GM19468 (cell line): ENCODE data around the gene PLEKHM1.

Experiments used
- ATAC-seq: cut with Tn5 transposase; IDR thresholded peaks from one replicate; pipeline ENCODE4 v1.9.1; 2021; ENCODE audit warnings: mild to moderate bottlenecking, moderate library complexity, moderate number of reproducible peaks; ENCODE audit not compliant: unreplicated experiment; ENCODE audit errors: extremely low read depth

PLEKHM1 gene

DNA sequence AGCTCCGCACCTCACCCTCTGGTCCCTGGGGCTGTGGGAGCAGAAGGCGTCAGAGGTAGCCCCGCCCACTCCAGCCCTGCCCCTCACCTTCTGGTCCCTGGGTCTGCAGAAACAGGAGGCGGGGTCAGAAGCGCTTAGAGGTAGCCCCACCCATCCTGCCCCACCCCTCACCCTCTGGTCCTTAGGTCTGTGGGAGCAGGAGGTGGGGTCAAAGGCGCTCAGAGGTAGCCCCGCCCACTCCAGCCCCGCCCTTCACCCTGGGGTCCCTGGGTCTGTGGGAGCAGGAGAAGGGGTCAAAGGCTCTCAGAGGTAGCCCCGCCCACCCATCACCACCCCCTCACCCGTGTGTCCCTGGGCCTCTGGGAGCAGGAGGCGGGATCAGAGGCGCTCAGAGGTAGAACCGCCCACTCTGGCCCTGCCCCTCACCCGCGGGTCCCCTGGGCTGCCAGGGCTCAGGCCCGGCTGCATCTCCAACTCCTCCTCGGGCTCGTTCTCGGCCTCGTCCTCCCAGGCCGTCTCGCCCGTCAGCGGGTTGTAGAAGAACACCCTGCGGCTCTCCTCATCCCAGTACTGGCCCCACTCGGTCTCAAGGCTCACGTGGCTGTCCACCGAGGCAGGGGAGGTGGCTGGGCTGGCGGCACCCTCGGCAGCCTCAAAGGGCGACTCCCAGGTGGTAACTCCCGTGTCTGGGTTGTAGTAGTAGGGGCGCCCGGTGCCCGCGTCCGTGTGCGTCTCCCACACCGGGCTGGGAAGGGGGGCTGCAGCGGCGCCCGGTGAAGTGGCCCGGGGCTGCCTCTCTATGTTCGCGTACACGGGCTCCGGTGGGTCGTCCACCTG, 85.1 kb downstream of the PLEKHM1 start:
- ATAC-seq, result no peak

DNA sequence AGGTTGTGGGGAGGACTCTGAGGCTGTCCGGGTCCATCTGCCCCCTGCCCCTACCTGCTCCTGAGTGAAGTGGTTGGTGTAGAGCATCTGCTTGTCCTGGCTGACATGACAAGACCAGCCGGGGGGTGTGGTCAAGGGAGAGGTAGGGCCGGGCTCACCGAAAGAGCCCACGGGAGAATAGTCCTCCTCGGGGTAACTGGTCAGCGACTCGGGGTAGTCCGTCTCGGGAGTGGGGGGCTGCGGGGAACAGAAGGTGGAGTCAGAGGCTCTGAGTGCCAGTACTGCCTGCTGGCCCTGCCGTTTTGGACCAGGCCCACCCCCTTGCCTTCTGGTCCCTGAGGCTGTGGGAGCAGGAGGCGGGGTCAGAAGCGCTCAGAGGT, 85.7 kb downstream of the PLEKHM1 start:
- ATAC-seq, result no peak

DNA sequence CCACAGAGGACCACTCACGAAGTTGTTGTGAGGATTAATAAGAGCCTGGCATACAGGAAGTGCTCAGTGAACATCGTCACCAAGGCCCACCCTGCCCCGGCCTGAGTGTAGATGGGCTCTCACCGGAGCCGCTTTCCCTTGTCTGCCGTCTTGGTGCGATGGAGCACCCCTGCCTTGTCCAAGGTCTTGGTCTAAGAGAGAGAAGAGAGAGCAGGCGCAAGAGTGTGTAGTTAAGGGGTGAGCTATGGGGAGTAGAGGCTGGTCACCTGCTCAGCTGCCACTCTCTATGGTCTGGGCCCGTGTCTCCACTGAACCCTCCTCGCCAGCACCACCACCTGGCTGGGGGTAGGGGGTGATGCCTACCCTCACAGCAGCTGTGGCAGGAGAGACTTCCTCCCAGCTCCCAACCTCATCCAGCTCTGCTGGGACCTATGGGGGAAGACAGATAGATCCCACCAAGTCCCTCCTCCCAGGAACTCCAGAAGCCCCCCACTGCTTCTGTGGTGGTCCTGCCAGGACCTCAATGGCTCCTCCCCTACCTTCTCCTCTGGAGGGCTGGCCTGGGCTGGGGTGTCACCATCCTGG, 86.5 kb downstream of the PLEKHM1 start:
- ATAC-seq, result no peak

DNA sequence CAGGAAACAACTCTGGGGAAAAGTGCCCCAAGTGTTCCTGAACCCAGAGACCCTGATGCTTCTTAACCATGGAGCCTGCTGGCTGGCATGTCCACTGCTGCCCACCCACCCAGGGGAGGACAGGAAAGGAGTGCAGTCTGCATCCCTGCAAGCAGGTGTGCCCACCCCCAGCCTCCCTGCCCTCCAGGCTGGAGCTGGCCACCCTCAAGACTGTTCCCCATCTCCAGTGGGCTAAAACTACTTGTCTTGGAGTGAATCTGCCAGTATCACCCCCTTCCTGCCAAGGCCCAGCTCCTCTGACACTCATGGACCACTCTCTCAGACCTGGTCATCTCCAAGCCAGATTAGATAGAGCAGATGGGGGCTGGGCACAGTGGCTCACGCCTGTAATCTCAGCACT, 87.6 kb downstream of the PLEKHM1 start:
- no peak for ATAC-seq

DNA sequence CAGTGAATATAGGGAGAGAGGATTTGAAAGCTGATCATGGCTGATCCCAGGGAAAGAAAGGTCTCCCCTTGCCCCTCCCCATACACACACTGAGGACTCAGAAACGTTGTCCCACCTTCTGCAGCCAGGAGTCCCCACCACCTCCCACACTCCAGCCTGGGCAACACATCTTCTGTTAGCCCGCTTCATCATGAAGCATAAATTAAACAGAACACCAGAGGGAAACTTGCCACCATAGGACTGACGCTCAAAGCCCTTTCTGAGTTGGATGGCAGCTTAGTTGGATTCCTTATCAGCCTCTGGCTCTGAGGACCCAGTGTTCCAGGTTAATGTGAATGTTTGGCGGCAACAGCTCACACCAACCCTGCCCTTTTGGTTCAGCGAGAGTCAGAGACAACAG, 91.7 kb downstream of the PLEKHM1 start:
- no peak for ATAC-seq

DNA sequence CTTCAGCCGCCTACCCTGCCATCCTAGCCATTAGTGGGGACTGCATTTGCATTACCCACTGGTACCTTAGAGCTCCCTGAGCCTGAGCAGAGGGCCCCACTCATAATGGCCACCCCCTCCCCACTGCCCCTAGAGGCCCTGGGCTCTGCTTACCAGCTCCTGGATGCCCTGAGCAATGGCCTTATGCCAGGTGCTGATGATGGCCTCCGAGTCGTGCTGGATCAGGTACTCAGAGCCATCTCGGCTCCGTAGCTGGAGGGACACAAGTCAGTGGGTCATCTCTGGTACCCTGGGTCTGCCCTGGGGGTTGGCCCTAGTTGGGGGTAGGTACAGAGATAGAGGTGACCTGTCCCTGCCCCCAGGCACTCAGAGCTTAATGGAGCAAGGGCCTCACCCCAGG, 92.7 kb downstream of the PLEKHM1 start:
- no peak for ATAC-seq

DNA sequence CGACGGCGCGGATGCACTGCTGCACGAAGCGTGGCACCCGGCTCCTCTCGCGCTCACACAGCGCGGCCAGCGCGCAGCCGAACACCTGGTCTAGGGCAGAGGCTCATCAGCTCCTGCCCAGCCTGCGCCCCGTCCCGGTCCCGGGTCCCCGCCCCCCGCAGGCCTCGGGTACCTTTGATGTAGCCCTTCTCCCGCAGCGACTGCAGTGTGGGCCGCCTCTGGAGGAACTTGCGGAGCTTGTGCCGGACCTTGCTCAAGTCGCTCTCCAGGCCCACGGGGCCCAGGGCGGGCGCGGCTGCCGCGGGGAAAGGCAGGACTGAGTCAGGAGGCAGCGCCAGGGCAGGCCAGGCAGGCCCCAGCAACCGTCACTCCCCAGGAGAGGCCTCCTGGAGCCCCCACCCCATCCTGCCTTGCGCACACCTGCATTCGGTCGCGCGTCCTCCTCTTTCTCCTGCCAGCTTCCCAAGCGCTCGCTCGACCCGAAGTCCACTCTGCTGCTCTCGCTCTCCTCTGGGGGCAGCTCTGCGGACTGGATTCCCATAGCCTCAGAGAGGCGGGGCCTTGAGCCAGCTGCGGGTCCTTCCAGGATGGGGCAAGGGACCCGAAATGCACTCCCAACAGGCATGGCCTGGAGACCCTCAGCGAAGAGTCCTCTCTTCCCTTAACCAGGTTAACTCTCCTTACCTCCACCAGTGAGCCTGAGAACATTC, 93.9 kb downstream of the PLEKHM1 start:
- ATAC-seq, result no peak

DNA sequence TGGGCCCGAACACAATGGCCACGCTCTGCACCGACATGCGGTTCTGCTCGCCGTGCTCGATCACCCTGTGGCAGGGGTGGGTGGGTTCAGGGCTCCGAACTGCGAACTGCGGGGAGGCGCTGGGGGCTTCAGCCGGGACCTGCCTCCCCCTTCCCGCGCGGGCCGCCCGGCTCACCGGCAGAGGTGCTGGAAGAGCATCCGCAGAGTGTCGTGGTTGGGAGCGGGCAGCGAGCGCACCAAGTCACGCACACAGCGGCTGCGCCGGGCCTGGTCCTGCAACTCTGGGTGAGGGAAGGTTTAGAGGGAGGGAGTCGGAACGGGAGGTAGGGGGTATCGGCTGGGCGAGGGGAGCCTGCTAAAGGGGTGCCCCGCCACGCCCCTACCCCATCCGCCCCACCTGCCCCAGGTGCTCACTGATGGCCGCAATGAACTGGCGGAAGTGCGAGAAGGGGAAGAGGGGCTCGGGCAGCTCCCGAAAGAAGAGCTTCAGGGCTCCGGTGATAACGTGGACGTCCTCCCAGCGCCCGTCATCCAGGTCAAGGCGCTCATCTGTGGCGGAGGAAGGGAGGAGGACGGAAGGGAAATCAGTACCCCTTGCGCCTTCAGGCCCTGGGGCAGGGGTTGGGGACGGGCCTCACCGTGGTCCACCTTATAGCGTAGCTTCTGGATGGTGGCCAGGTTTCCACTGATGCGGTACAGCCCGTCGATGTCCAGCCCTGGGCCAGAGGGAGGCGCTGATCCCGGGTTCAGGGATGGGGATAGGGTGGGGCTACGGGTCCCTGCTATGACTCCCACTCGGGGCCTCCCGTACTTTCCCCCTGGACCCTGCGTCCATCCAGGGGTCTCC, 94.7 kb downstream of the PLEKHM1 start:
- ATAC-seq, result no peak

DNA sequence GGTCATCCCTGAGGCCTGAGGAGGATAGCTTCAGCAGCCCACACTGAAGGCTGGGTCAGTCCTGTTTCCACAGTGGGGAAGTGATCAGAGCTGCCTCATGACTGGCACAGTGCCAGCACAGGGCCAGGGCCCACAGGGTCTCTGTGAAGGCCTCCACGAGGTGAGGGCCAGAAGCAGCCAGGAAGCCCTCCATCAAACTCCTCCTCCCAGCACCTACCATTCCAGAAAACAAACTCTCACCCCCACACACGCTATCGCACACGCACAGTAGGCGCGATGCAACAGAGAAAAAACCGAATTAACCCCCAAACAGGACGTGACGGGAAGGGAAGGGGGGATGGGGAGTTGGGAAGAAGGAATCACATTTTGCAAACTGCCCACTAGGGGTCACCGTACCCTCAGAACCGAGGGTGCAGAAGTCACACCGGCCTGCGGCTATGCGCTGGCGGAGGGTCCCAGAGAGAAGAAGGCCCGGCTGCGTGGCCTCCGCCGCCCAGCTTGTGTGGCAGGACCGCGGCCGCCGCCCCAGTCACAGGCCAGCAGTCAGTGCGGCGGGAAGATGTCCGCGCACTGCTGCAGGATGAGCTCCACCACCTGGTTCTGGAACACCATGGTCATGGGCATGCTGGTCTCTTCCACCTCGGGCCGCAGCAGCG, 95.5 kb downstream of the PLEKHM1 start:
- ATAC-seq, result no peak

DNA sequence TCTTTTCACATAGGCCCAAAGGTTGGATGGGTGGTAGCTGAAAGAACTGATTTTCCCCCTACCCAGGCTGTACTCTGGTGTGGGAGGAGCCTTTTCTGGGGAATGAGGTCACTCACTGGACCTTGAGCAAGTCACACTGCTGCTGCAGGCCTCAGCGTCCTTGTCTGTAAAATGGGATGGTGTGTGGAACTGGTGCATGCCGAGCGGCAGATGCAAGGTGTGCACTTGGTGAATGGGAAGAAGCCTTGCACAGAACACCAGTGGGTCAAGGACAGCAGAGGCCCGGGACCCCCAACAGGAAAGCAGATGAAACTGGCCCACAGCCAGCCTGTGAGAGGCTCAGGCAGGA, 96.0 kb downstream of the PLEKHM1 start:
- ATAC-seq, result no peak

DNA sequence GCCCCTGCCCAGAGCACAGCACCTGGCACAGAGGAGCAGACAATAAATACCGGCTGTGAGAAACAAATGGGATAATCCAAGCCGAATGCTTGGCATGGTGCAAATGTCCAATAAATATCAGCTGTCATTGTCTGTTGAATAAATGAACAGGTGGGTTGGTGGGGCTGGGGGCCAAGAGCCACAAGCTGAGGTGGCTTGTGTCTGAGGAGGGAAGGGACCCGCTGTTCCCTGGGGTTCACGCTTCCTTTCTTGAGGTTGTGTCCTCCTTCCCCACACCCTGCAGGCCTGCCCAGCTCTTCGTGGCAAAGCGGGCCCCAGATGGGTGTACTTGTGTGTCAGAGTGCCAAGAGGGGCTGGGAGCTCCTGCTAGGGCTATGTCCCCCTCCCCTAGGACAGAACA, 96.4 kb downstream of the PLEKHM1 start:
- ATAC-seq, result no peak

DNA sequence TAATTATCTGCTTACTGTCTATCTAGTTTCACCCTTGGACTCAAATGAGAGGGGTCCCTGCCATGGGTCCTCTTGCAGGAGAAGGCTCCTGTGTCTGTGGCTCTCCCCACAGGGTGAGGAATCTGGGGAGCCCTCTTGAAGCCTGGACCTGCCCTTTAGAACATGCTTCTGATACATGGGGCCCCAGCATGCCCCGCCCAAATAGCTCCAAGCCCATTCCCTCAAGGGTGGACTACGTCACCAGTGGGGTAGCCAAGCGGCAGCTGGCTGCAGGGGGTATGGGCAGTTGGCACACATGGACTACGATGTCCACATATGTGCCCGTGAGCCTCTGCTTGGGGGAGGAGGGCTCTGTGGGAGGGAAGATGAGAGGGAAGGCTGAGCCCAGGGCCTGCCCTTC, 97.1 kb downstream of the PLEKHM1 start:
- no peak for ATAC-seq

DNA sequence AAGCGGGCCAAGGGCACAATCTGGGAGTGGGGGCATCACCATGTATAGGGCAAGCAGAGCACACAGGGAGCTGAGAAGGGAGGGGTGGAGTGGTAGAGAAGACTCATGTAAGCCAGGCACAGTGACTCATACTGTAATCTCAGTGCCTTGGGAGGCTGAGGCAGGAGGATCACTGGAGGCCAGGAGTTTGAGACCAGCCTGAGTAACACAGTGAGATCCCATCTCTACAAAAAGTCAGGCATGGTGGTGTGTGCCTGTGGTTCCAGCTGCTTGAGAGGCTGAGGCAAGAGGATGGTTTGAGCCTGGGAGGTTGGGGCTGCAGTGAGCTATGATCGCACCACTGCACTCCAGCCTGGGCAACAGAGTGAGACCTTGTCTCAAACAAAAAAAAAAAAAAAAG, 98.6 kb downstream of the PLEKHM1 start:
- no peak for ATAC-seq

DNA sequence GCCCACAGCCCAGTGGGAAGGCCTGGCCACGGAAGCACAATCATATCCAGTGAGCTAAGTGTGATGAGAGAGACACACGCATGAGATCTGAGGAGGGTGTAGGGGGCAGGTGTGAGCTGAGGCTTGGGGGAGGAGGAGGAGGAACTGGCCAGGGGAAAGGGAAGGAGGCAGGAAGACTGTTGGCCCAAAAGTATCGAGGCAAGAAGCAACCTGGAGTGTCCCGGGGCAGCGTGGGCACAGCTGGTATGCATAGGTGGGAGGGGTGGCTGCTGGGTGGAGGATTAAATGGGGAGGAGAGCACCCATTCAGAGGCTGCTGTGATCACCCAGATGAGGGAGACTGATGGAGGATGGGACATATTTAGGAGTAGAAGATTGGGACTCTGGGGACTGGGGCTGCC, 99.2 kb downstream of the PLEKHM1 start:
- ATAC-seq, result no peak

DNA sequence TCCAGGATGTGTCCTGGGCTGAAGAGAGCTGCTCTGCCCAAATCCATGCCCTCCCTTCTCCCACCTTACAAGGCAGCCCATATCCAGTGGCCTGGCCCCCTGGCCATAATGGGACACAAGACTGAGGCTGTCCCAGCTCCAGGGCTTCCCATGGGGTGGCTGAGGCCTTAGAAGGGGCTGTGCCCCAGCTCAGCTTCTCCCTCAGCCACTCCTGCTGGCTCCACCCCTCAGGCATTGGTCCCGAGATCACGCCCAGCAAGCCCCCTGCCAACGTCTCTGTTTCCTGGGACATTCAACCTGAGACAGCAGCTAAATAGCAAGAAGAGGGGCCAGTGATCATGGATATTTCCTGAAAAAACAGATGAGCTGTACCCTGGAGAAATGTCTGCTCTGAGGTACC, 101.2 kb downstream of the PLEKHM1 start:
- ATAC-seq, result no peak

DNA sequence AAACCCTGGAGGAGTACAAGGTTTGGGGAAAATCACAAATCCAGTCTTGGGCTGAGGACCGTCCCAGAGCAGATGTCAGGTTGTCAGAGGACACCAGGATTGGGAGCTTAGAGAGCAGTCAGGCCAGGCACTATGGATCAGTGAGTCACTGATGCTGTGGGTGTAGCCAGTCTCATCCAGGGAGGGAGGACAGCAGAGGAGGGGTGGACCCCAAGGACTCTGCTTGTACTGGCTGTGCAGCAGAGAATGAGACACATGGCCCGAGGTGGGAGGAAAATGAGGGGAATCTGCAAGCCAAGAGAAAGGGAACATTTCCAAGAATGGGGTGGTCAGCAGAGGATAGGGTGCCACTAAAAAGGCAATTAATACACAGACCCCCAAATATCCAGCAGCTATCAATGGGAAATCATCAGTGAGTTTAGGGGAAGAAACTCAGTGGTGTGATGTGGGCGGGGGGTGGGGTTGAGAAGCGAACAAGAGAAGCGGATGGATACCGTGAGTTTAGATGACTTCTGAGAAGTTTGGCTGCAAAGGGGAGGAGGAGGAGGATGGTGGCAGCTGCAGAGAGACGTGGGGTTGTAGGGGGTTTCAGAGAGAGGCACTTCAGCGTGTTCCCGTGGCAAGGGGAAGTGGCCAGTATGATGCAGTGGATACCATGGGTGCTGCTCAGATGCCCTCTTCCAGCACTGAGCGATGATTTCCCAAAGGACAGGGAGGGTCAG, 101.8 kb downstream of the PLEKHM1 start:
- no peak for ATAC-seq

DNA sequence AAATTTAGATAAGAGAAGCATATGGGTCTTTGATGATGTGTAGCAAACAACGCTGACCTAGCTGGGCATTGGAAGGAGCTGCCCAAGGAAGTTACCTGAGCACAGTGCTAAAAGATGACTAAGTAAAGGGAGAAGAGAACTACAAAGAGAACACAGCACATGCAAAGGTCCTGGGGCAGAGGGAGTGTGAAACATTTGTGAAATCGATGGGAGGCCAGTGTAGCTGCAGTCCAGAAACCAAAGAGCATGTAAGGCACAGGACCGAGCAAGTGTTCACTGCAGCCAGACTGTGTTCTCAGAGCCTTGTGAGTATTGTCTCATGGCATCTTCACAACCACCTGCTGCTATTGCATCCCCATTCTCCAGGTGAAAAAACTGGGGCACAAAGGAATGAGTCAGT, 102.8 kb downstream of the PLEKHM1 start:
- no peak for ATAC-seq

DNA sequence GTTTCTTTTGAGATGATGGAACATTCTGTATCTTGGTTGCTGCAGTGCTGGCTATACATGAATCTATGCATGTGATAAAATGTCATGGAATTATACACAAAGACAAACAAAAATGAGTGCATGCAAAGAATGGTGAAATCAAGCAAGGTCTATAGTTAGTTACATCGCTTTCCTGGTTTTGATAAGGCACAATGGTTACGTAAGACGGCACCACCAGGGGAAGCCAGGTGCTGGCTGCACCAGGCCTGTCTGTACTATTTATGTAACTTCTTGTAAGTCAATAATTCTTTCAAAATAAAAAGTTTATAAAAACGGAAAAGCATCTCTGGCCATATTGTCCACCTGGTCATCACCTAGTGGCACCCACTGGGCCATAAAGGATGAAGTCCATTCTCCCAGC, 104.3 kb downstream of the PLEKHM1 start:
- no peak for ATAC-seq
